ENCODE measurements around the gene SLC26A3.

Gene SLC26A3

GRCh38 chr7:107785170-107785569 lies 17.9 kb downstream of the SLC26A3 start:
- no peak for TF ChIP-seq POLR2AphosphoS5 (IDR thresholded peaks at IDR 0.05; ENCODE audit: low read depth, low read length)
- TF ChIP-seq SIN3A (IDR thresholded peaks at IDR 0.05; ENCODE audit: borderline replicate concordance, insufficient read depth, low read length): no peak

DNA sequence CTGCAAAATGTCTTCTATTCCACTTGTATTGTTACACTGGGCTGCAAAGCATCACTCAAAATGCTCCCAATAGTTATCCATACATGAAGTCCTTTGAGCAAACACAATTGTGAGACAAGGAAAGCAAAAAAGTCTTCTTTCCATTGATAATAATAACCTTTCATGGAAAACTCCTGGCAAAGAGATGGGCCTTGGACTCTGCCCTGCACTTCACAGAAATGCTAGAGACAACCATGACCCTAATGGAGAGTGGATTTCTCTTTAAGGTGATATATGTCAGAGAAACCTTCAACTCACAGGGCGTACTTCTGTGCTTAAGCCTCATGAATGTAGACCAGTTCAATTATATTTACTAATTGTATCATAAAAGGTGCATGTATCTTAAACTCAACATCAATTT lies 19.4 kb downstream of the SLC26A3 start:
- no peak for TF ChIP-seq FOXP2 (optimal IDR thresholded peaks at IDR 0.05; ENCODE audit: borderline replicate concordance, extremely low read depth, extremely low read length, insufficient read depth)
- TF ChIP-seq TAF1 (IDR thresholded peaks at IDR 0.05; ENCODE audit: borderline replicate concordance, insufficient read depth, low read length): no peak
- TF ChIP-seq SIN3A (IDR thresholded peaks at IDR 0.05; ENCODE audit: borderline replicate concordance, insufficient read depth, low read length): no peak
- TF ChIP-seq, protein P1, sequence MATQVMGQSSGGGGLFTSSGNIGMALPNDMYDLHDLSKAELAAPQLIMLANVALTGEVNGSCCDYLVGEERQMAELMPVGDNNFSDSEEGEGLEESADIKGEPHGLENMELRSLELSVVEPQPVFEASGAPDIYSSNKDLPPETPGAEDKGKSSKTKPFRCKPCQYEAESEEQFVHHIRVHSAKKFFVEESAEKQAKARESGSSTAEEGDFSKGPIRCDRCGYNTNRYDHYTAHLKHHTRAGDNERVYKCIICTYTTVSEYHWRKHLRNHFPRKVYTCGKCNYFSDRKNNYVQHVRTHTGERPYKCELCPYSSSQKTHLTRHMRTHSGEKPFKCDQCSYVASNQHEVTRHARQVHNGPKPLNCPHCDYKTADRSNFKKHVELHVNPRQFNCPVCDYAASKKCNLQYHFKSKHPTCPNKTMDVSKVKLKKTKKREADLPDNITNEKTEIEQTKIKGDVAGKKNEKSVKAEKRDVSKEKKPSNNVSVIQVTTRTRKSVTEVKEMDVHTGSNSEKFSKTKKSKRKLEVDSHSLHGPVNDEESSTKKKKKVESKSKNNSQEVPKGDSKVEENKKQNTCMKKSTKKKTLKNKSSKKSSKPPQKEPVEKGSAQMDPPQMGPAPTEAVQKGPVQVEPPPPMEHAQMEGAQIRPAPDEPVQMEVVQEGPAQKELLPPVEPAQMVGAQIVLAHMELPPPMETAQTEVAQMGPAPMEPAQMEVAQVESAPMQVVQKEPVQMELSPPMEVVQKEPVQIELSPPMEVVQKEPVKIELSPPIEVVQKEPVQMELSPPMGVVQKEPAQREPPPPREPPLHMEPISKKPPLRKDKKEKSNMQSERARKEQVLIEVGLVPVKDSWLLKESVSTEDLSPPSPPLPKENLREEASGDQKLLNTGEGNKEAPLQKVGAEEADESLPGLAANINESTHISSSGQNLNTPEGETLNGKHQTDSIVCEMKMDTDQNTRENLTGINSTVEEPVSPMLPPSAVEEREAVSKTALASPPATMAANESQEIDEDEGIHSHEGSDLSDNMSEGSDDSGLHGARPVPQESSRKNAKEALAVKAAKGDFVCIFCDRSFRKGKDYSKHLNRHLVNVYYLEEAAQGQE (IDR thresholded peaks at IDR 0.05; ENCODE audit: insufficient read depth in 1 of 2, low read depth in 2 of 2, low read length in 2 of 2): no peak
- no peak for TF ChIP-seq POLR2AphosphoS5 (IDR thresholded peaks at IDR 0.05; ENCODE audit: low read depth, low read length)

DNA sequence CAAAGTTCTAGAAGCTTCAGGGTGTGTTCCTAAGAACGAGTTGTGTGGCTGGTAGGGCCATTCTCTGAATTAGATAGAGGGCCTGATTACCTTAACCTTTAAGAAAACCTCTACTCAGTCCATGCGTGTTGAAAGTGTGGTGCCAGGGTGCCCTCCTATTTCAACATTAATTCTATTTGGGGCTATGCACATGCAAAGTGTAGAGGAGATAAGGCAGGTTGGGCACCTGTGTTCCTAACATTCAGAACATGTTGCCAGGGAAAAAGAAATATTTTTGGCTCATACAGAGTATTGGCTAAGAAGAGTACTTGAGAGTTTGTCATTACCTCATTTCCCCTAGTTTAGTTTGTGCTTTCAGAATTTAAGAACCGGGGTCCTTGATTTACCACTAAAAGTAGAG lies 20.6 kb downstream of the SLC26A3 start:
- TF ChIP-seq TAF1 (IDR thresholded peaks at IDR 0.05; ENCODE audit: borderline replicate concordance, insufficient read depth, low read length) (no peak), FOXP2 (optimal IDR thresholded peaks at IDR 0.05; ENCODE audit: borderline replicate concordance, extremely low read depth, extremely low read length, insufficient read depth) (no peak), SIN3A (IDR thresholded peaks at IDR 0.05; ENCODE audit: borderline replicate concordance, insufficient read depth, low read length) (no peak), POLR2AphosphoS5 (IDR thresholded peaks at IDR 0.05; ENCODE audit: low read depth, low read length) (no peak)
- TF ChIP-seq, protein P1 (IDR thresholded peaks at IDR 0.05; ENCODE audit: insufficient read depth in 1 of 2, low read depth in 2 of 2, low read length in 2 of 2): no peak

- TF ChIP-seq TAF1 (IDR thresholded peaks at IDR 0.05; ENCODE audit: borderline replicate concordance, insufficient read depth, low read length) (no peak), SIN3A (IDR thresholded peaks at IDR 0.05; ENCODE audit: borderline replicate concordance, insufficient read depth, low read length) (no peak), POLR2AphosphoS5 (IDR thresholded peaks at IDR 0.05; ENCODE audit: low read depth, low read length) (no peak), FOXP2 (optimal IDR thresholded peaks at IDR 0.05; ENCODE audit: borderline replicate concordance, extremely low read depth, extremely low read length, insufficient read depth) (no peak)
- TF ChIP-seq, protein P1 (IDR thresholded peaks at IDR 0.05; ENCODE audit: insufficient read depth in 1 of 2, low read depth in 2 of 2, low read length in 2 of 2): no peak
Measured at GRCh38 chr7:107779647-107780099, 23.4 kb downstream of the SLC26A3 start.

GRCh38 chr7:107778283-107778682 lies 24.7 kb downstream of the SLC26A3 start:
- TF ChIP-seq POLR2AphosphoS5 (IDR thresholded peaks at IDR 0.05; ENCODE audit: low read depth, low read length): no peak
- TF ChIP-seq, protein P1 (IDR thresholded peaks at IDR 0.05; ENCODE audit: insufficient read depth in 1 of 2, low read depth in 2 of 2, low read length in 2 of 2): no peak
- no peak for TF ChIP-seq FOXP2 (optimal IDR thresholded peaks at IDR 0.05; ENCODE audit: borderline replicate concordance, extremely low read depth, extremely low read length, insufficient read depth)
- no peak for TF ChIP-seq TAF1 (IDR thresholded peaks at IDR 0.05; ENCODE audit: borderline replicate concordance, insufficient read depth, low read length)
- TF ChIP-seq SIN3A (IDR thresholded peaks at IDR 0.05; ENCODE audit: borderline replicate concordance, insufficient read depth, low read length): no peak
